ENCODE measurements around the gene CIITA.

CIITA gene

GRCh38 chr16:10851512-10851911 lies 25.5 kb upstream of the CIITA start:
- Histone ChIP-seq H3K27me3 (ENCODE audit: insufficient read depth, poor library complexity, severe bottlenecking) (no peaks in the 10 kb centered on the region), H3K4me3 (replicated peaks; ENCODE audit: insufficient read depth, low read length) (no peak overlapping the region), H3K27ac (replicated peaks) (peak overlapping the region; percentile 46)
- TF ChIP-seq POLR2AphosphoS5 (IDR thresholded peaks at IDR 0.05; ENCODE audit: low read depth) (no peak), SPI1 (IDR thresholded peaks at IDR 0.05; ENCODE audit: borderline replicate concordance, low read depth) (no peak), CTCF (IDR thresholded peaks at IDR 0.05; ENCODE audit: insufficient read depth, low read length) (no peak), REST (IDR thresholded peaks at IDR 0.05; ENCODE audit: insufficient replicate concordance, low read depth) (no peak), GABPA (IDR thresholded peaks at IDR 0.05; ENCODE audit: low read depth) (no peak)
- DNase-seq (ENCODE audit: low read depth in 1 of 2, low spot score in 1 of 2) = no peak

GRCh38 chr16:10852286-10852685 lies 24.7 kb upstream of the CIITA start:
- no peak overlapping the region for H3K4me3 ChIP-seq (replicated peaks; ENCODE audit: insufficient read depth, low read length)
- peak in 1 of 2 experiments; percentile 14 for DNase-seq (ENCODE audit: low read depth in 1 of 2, low spot score in 1 of 2)
- TF ChIP-seq CTCF (IDR thresholded peaks at IDR 0.05; ENCODE audit: insufficient read depth, low read length) = no peak
- TF ChIP-seq GABPA (IDR thresholded peaks at IDR 0.05; ENCODE audit: low read depth) = no peak
- no peak for TF ChIP-seq REST (IDR thresholded peaks at IDR 0.05; ENCODE audit: insufficient replicate concordance, low read depth)
- no peak for TF ChIP-seq POLR2AphosphoS5 (IDR thresholded peaks at IDR 0.05; ENCODE audit: low read depth)
- TF ChIP-seq SPI1 (IDR thresholded peaks at IDR 0.05; ENCODE audit: borderline replicate concordance, low read depth) = no peak
- H3K27me3 ChIP-seq (ENCODE audit: insufficient read depth, poor library complexity, severe bottlenecking) = no peaks in the 10 kb centered on the region
- H3K27ac ChIP-seq (replicated peaks) = peak overlapping the region; percentile 46

GRCh38 chr16:10852948-10853347 lies 24.1 kb upstream of the CIITA start:
- no peak for DNase-seq (ENCODE audit: low read depth in 1 of 2, low spot score in 1 of 2)
- TF ChIP-seq SPI1 (IDR thresholded peaks at IDR 0.05; ENCODE audit: borderline replicate concordance, low read depth) (no peak), POLR2AphosphoS5 (IDR thresholded peaks at IDR 0.05; ENCODE audit: low read depth) (no peak), GABPA (IDR thresholded peaks at IDR 0.05; ENCODE audit: low read depth) (no peak), CTCF (IDR thresholded peaks at IDR 0.05; ENCODE audit: insufficient read depth, low read length) (no peak), REST (IDR thresholded peaks at IDR 0.05; ENCODE audit: insufficient replicate concordance, low read depth) (no peak)

More at GRCh38 chr16:10852948-10853347, 24.1 kb upstream of the CIITA start:
- no peaks in the 10 kb centered on the region for H3K27me3 ChIP-seq (ENCODE audit: insufficient read depth, poor library complexity, severe bottlenecking)
- peak overlapping the region; percentile 46 for H3K27ac ChIP-seq (replicated peaks)
- H3K4me3 ChIP-seq (replicated peaks; ENCODE audit: insufficient read depth, low read length) = no peak overlapping the region
